Neural cell (in vitro differentiated cells): ENCODE results near the gene MAP4K3.

Experiments used
- EP300 ChIP-seq: fragments of 450-650 bp; conservative IDR thresholded peaks from 2 replicates; pipeline ENCODE4 v1.6.1; 2014; ENCODE audit warnings: antibody characterized with exemption, mild to moderate bottlenecking, moderate library complexity; ENCODE audit not compliant: poor library complexity, severe bottlenecking
- MXI1 ChIP-seq: fragments of 450-650 bp; conservative IDR thresholded peaks from 2 replicates; pipeline ENCODE4 v1.6.1; 2014; ENCODE audit warnings: antibody characterized with exemption, mild to moderate bottlenecking; ENCODE audit not compliant: poor library complexity, severe bottlenecking
- POLR2AphosphoS5 ChIP-seq: IDR thresholded peaks from 2 replicates; pipeline ENCODE4 v1.6.1; 2012
- RAD21 ChIP-seq: fragments of 450-650 bp; conservative IDR thresholded peaks from 2 replicates; pipeline ENCODE4 v1.6.1; 2014; ENCODE audit warnings: antibody characterized with exemption, mild to moderate bottlenecking, moderate library complexity
- TAF1 ChIP-seq: IDR thresholded peaks from 2 replicates; pipeline ENCODE4 v1.6.1; 2012; ENCODE audit warnings: low read depth
- TF ChIP-seq, protein P1 (sequence below): fragments of 450-650 bp; IDR thresholded peaks from 2 replicates; pipeline ENCODE4 v1.5.1; 2014; ENCODE audit warnings: antibody characterized with exemption, mild to moderate bottlenecking, moderate library complexity; ENCODE audit not compliant: poor library complexity, severe bottlenecking

DNA sequence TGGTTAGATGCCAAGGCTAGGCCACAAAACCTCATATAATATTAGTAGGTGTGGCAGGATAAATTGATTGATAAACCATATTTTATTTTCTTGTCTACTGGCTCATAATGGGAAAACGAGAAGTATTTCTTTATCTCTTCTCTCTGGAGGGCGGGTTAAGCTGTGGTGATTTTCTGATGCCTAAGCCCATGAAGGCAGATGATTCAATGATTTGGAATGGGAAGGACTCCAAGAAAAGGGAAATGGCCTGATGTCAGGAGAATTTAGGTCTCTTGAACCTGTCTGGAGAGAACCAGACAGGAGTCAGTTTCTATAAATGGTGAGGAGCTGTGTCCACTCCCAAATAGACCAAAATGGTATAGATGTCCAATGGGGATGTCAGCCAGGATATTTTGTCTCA is 18.7 kb upstream of the MAP4K3 start:
- TF ChIP-seq, protein P1, sequence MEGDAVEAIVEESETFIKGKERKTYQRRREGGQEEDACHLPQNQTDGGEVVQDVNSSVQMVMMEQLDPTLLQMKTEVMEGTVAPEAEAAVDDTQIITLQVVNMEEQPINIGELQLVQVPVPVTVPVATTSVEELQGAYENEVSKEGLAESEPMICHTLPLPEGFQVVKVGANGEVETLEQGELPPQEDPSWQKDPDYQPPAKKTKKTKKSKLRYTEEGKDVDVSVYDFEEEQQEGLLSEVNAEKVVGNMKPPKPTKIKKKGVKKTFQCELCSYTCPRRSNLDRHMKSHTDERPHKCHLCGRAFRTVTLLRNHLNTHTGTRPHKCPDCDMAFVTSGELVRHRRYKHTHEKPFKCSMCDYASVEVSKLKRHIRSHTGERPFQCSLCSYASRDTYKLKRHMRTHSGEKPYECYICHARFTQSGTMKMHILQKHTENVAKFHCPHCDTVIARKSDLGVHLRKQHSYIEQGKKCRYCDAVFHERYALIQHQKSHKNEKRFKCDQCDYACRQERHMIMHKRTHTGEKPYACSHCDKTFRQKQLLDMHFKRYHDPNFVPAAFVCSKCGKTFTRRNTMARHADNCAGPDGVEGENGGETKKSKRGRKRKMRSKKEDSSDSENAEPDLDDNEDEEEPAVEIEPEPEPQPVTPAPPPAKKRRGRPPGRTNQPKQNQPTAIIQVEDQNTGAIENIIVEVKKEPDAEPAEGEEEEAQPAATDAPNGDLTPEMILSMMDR: no peak
- TF ChIP-seq EP300: no peak
- no peak for TF ChIP-seq RAD21
- no peak for TF ChIP-seq POLR2AphosphoS5
- TF ChIP-seq TAF1: no peak
- no peak for TF ChIP-seq MXI1
